Thyroid gland (tissue), 4 donors: ENCODE measurements around the gene FBXO47.

Source experiments
- POLR2A ChIP-seq, 2 donors: fragments of 450-650 bp; IDR thresholded peaks; one replicate each; pipeline ENCODE4 v1.6.1; 2017; ENCODE audit warnings: antibody characterized with exemption in 2 of 2, mild to moderate bottlenecking in 2 of 2, moderate library complexity in 1 of 2
- TF ChIP-seq, protein P1 (sequence below), 6 experiments: fragments of 200-600 bp in 3 of 6; fragments of 450-650 bp in 3 of 6; sonication (generic) in 3 of 6; IDR thresholded peaks; one replicate each; pipeline ENCODE4 v1.5.1; 2016 to 2019; ENCODE audit warnings: antibody characterized with exemption in 6 of 6, mild to moderate bottlenecking in 2 of 6, inconsistent platforms in 1 of 6, moderate library complexity in 1 of 6

DNA sequence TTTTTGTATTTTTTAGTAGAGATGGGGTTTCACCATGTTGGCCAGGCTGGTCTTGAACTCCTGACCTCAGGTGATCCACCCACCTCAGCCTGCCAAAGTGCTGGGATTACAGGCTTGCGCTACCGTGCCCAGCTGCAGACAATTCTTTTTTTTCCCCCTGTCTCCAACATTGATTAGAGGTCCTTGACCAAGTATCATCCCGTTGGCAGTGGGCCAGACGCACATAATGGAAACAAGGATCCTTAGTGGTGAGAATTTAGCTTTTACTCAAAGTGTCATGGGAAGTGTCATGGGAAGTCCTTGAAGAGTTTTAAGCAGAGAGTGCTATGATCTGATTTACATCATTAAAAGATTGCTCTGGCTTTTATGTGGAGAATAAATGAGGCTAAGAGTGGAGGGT lies 2.1 kb upstream of the FBXO47 start:
- TF ChIP-seq, protein P1, sequence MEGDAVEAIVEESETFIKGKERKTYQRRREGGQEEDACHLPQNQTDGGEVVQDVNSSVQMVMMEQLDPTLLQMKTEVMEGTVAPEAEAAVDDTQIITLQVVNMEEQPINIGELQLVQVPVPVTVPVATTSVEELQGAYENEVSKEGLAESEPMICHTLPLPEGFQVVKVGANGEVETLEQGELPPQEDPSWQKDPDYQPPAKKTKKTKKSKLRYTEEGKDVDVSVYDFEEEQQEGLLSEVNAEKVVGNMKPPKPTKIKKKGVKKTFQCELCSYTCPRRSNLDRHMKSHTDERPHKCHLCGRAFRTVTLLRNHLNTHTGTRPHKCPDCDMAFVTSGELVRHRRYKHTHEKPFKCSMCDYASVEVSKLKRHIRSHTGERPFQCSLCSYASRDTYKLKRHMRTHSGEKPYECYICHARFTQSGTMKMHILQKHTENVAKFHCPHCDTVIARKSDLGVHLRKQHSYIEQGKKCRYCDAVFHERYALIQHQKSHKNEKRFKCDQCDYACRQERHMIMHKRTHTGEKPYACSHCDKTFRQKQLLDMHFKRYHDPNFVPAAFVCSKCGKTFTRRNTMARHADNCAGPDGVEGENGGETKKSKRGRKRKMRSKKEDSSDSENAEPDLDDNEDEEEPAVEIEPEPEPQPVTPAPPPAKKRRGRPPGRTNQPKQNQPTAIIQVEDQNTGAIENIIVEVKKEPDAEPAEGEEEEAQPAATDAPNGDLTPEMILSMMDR (IDR thresholded peaks at IDR 0.05) = no peak
- TF ChIP-seq POLR2A (IDR thresholded peaks at IDR 0.05) = no peak
